Measurements from ENCODE around the gene TMEM40. TPM values are rescaled to one million over a fixed set of nuclear protein-coding genes. Genes with fewer than 3 reads are reported as not detected.
"Not testable (repeated sequence)": the region's sequence is repeated elsewhere in the genome, so short reads cannot be mapped to it uniquely, and the experiment has no call there.

Gene TMEM40
- total RNA-seq, 1 experiment from 2014 or later: 30.5 TPM

DNA sequence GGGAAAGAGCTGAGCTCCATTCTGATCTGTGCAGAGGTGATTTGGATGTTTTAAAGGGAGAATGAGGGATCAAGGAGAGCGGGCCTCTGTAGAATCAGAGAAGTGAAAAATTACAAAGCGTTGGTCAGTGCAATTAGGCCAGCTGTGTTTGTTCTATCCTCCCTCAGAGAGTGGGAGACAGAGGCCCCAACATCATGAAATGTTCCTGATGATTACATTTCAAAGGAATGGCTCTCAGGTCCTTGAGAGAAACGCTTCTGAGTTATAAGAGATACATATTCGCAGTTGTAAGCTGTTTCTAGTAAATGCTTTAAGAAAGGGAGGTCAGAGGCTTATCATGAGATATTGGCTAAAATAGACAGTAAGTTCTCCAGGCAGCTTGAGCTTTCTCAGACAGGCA, 21.7 kb upstream of the TMEM40 start:
- ChIA-PET POLR2A (ENCODE audit: unreplicated experiment) (interaction anchor here (0.6 kb wide), 1 partner anchor 57 kb away, joined by 7 read pairs; no protein-coding TSS in a partner anchor), CTCF (no interaction called here)
- no peaks in the 10 kb centered on the region for H3F3A ChIP-seq (ENCODE audit: insufficient read depth, low read depth)
- H3K27ac ChIP-seq: no peak overlapping the region
- no peak overlapping the region for H2AFZ ChIP-seq
- TF ChIP-seq, protein P1, sequence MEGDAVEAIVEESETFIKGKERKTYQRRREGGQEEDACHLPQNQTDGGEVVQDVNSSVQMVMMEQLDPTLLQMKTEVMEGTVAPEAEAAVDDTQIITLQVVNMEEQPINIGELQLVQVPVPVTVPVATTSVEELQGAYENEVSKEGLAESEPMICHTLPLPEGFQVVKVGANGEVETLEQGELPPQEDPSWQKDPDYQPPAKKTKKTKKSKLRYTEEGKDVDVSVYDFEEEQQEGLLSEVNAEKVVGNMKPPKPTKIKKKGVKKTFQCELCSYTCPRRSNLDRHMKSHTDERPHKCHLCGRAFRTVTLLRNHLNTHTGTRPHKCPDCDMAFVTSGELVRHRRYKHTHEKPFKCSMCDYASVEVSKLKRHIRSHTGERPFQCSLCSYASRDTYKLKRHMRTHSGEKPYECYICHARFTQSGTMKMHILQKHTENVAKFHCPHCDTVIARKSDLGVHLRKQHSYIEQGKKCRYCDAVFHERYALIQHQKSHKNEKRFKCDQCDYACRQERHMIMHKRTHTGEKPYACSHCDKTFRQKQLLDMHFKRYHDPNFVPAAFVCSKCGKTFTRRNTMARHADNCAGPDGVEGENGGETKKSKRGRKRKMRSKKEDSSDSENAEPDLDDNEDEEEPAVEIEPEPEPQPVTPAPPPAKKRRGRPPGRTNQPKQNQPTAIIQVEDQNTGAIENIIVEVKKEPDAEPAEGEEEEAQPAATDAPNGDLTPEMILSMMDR (conservative IDR thresholded peaks at IDR 0.05): no peak
- no peak for TF ChIP-seq EZH2 (IDR thresholded peaks at IDR 0.05; ENCODE audit: low read depth)
- no peaks in the 10 kb centered on the region for H3K27me3 ChIP-seq (ENCODE audit: insufficient read depth, low read depth)
- H3K36me3 ChIP-seq (ENCODE audit: low read depth): no peaks in the 10 kb centered on the region
- H3K4me1 ChIP-seq (replicated peaks; ENCODE audit: insufficient read depth): no peaks in the 10 kb centered on the region
- BruUV-seq (replicated peaks): no TSS peak
- no peaks in the 10 kb centered on the region for H3K9me3 ChIP-seq (ENCODE audit: insufficient read depth, low read depth)
- no peak overlapping the region for H3K4me3 ChIP-seq
- no peak overlapping the region for H3K4me2 ChIP-seq
- intact Hi-C loops (cut with micrococcal nuclease; ENCODE audit: unreplicated experiment): no loop called here
- H3K9me2 ChIP-seq (ENCODE audit: insufficient read depth): no peaks in the 10 kb centered on the region
- no peak for DNase-seq
- no peaks in the 10 kb centered on the region for H3K79me2 ChIP-seq (ENCODE audit: low read depth)
- no peaks in the 10 kb centered on the region for H4K20me1 ChIP-seq (ENCODE audit: insufficient read depth)

DNA sequence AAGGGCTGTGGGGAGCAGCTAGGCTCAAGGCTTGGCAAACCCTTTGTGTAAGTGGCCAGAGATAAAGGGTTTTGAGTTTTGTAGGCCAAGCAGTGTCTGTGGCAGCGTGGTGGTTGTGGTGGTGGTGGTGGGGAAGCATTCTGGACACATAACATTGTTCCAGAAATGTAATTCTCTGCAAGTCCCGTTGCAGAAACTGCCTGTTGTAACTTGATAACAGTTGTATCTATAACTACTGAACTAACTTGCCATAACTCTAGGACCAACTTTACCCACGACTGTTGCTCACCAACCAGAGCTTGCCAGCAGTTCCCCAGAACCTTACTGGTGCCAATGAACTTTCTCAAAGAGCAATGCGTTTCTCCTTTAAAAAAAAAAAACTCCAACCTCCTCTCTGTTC, 18.1 kb upstream of the TMEM40 start:
- Histone ChIP-seq H3K9me3 (ENCODE audit: insufficient read depth, low read depth) (no peaks in the 10 kb centered on the region), H3K36me3 (ENCODE audit: low read depth) (no peaks in the 10 kb centered on the region), H3K9me2 (ENCODE audit: insufficient read depth) (no peaks in the 10 kb centered on the region), H3K4me3 (no peak overlapping the region), H4K20me1 (ENCODE audit: insufficient read depth) (no peaks in the 10 kb centered on the region), H3K27me3 (ENCODE audit: insufficient read depth, low read depth) (no peaks in the 10 kb centered on the region), H2AFZ (no peak overlapping the region), H3K79me2 (ENCODE audit: low read depth) (no peaks in the 10 kb centered on the region), H3K4me2 (no peak overlapping the region), H3K27ac (no peak overlapping the region), H3F3A (ENCODE audit: insufficient read depth, low read depth) (no peaks in the 10 kb centered on the region), H3K4me1 (replicated peaks; ENCODE audit: insufficient read depth) (no peaks in the 10 kb centered on the region)
- TF ChIP-seq EZH2 (IDR thresholded peaks at IDR 0.05; ENCODE audit: low read depth): no peak
- TF ChIP-seq, protein P1 (conservative IDR thresholded peaks at IDR 0.05): no peak
- intact Hi-C loops (cut with micrococcal nuclease; ENCODE audit: unreplicated experiment): no loop called here
- CTCF ChIA-PET: no interaction called here
- POLR2A ChIA-PET (ENCODE audit: unreplicated experiment): no interaction called here
- no TSS peak for BruUV-seq (replicated peaks)
- no peak for DNase-seq

DNA sequence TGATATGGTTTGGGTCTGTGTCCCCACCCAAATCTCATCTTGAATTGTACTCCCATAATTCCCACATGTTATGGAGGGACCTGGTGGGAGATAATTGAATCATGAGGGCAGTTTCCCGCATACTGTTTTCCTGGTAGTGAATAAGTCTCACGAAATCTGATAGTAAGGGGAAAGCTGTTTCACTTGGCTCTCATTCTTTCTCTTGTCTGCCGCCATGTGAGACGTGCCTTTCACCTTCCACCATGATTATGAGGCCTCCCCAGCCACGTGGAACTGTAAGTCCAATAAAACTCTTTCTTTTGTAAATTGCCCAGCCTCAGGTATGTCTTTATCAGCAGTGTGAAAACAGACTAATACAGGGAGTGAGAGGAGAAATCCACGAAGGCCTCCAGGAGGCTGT, 16.9 kb upstream of the TMEM40 start:
- H3K4me2 ChIP-seq; H3K4me3 ChIP-seq; H2AFZ ChIP-seq; H3K9me2 ChIP-seq (ENCODE audit: insufficient read depth); H3K36me3 ChIP-seq (ENCODE audit: low read depth); H3F3A ChIP-seq (ENCODE audit: insufficient read depth, low read depth); H3K27me3 ChIP-seq (ENCODE audit: insufficient read depth, low read depth); H3K79me2 ChIP-seq (ENCODE audit: low read depth); H3K27ac ChIP-seq; POLR2A ChIA-PET (ENCODE audit: unreplicated experiment); H3K4me1 ChIP-seq (replicated peaks; ENCODE audit: insufficient read depth); DNase-seq; H4K20me1 ChIP-seq (ENCODE audit: insufficient read depth); H3K9me3 ChIP-seq (ENCODE audit: insufficient read depth, low read depth); CTCF ChIA-PET; BruUV-seq (replicated peaks); intact Hi-C loops (cut with micrococcal nuclease; ENCODE audit: unreplicated experiment): not testable (repeated sequence)

DNA sequence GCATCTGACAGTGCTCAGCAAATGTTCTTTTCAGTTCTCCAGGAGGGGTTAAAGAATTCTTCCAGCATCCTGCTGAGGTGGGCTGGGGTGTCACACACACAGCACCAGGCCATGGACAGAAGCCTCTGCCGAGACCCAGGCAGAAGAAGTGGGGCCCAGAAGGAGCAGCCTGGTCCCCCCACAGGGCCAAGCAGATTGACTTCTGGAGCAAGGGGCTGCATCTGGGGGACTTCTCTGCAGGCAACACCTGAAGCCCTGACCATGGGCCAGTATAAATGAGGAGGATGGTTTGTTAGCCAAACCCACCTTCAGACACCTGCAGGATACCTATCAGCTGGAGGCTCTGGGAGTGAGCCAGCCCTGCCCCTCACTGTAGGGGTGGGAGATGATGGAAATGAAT, 16.2 kb upstream of the TMEM40 start:
- no peaks in the 10 kb centered on the region for H3K79me2 ChIP-seq (ENCODE audit: low read depth)
- no peaks in the 10 kb centered on the region for H3K36me3 ChIP-seq (ENCODE audit: low read depth)
- ChIA-PET POLR2A (ENCODE audit: unreplicated experiment) (no interaction called here), CTCF (no interaction called here)
- no peaks in the 10 kb centered on the region for H3K9me2 ChIP-seq (ENCODE audit: insufficient read depth)
- no peaks in the 10 kb centered on the region for H3K4me1 ChIP-seq (replicated peaks; ENCODE audit: insufficient read depth)
- H4K20me1 ChIP-seq (ENCODE audit: insufficient read depth): no peaks in the 10 kb centered on the region
- H2AFZ ChIP-seq: no peak overlapping the region
- TF ChIP-seq, protein P1 (conservative IDR thresholded peaks at IDR 0.05): no peak
- no peak for TF ChIP-seq EZH2 (IDR thresholded peaks at IDR 0.05; ENCODE audit: low read depth)
- H3K27ac ChIP-seq: no peak overlapping the region
- intact Hi-C loops (cut with micrococcal nuclease; ENCODE audit: unreplicated experiment): no loop called here
- H3K4me2 ChIP-seq: no peak overlapping the region
- H3K9me3 ChIP-seq (ENCODE audit: insufficient read depth, low read depth): no peaks in the 10 kb centered on the region
- no peaks in the 10 kb centered on the region for H3F3A ChIP-seq (ENCODE audit: insufficient read depth, low read depth)
- no peaks in the 10 kb centered on the region for H3K27me3 ChIP-seq (ENCODE audit: insufficient read depth, low read depth)
- no peak for DNase-seq
- BruUV-seq (replicated peaks): no TSS peak
- H3K4me3 ChIP-seq: no peak overlapping the region
